Liver (tissue), 9 donors: ENCODE data around the gene HOXB4. TPM values are rescaled to one million over a fixed set of nuclear protein-coding genes. Genes with fewer than 3 reads are reported as not detected.

Experiments
- DNase-seq: peaks from one replicate; pipeline ENCODE4 v3.0.0-alpha.2; 2017; ENCODE audit warnings: low spot score
- H3K27ac ChIP-seq, 2 donors: one replicate each; pipeline ENCODE4 v1.7.0; 2013; ENCODE audit warnings: inconsistent platforms in 2 of 2, low read length in 2 of 2, control low read depth in 1 of 2, low read depth in 1 of 2, mild to moderate bottlenecking in 1 of 2
- H3K27me3 ChIP-seq, 4 donors: one replicate each; pipeline versions ENCODE4 v1.6.1 to v1.7.0; 2013; ENCODE audit warnings: low read length in 3 of 4, inconsistent platforms in 1 of 4, mild to moderate bottlenecking in 1 of 4, moderate library complexity in 1 of 4; ENCODE audit not compliant: control insufficient read depth in 4 of 4, insufficient read depth in 4 of 4
- H3K36me3 ChIP-seq, 4 donors: one replicate each; pipeline versions ENCODE4 v1.6.1 to v1.7.0; 2013; ENCODE audit warnings: low read length in 3 of 4, mild to moderate bottlenecking in 3 of 4, low read depth in 1 of 4, moderate library complexity in 1 of 4; ENCODE audit not compliant: control insufficient read depth in 4 of 4, insufficient read depth in 3 of 4
- H3K4me1 ChIP-seq, 4 donors: one replicate each; pipeline versions ENCODE4 v1.6.1 to v1.7.0; 2013; ENCODE audit warnings: low read length in 3 of 4, mild to moderate bottlenecking in 3 of 4, moderate library complexity in 1 of 4; ENCODE audit not compliant: control insufficient read depth in 4 of 4, insufficient read depth in 4 of 4
- H3K4me3 ChIP-seq, 3 donors: one replicate each; pipeline versions ENCODE4 v1.6.1 to v1.7.0; 2013; ENCODE audit warnings: low read length in 3 of 3, control low read depth in 1 of 3, low read depth in 1 of 3, mild to moderate bottlenecking in 1 of 3
- H3K9ac ChIP-seq, 2 donors: one replicate each; pipeline ENCODE4 v1.7.0; 2013; ENCODE audit warnings: low read length in 2 of 2, mild to moderate bottlenecking in 2 of 2, moderate library complexity in 2 of 2, control low read depth in 1 of 2, low read depth in 1 of 2
- H3K9me3 ChIP-seq, 4 donors: one replicate each; pipeline versions ENCODE4 v1.6.1 to v1.7.0; 2013; ENCODE audit warnings: low read length in 3 of 4; ENCODE audit not compliant: control insufficient read depth in 4 of 4
- ATF3 ChIP-seq: IDR thresholded peaks from 2 replicates; pipeline ENCODE4 v1.6.1; 2016; ENCODE audit warnings: antibody characterized with exemption
- CTCF ChIP-seq: fragments of 150-350 bp; IDR thresholded peaks from 2 replicates; pipeline ENCODE4 v1.5.1; 2017; ENCODE audit warnings: improper control_type of control experiment, low read depth, low read length; ENCODE audit not compliant: missing input control
- EGR1 ChIP-seq, 2 donors: IDR thresholded peaks; 2 replicates each; pipeline ENCODE4 v1.6.1; 2016 to 2018; ENCODE audit warnings: antibody characterized with exemption in 2 of 2, low read depth in 2 of 2
- FOXA1 ChIP-seq: IDR thresholded peaks from 2 replicates; pipeline ENCODE4 v1.6.1; 2016; ENCODE audit warnings: antibody characterized with exemption
- FOXA2 ChIP-seq: IDR thresholded peaks from 2 replicates; pipeline ENCODE4 v1.6.1; 2016; ENCODE audit warnings: antibody characterized with exemption
- GABPA ChIP-seq, 2 donors: IDR thresholded peaks in 1 of 2; conservative IDR thresholded peaks in 1 of 2; 2 replicates each; pipeline ENCODE4 v1.6.1; 2016; ENCODE audit warnings: antibody characterized with exemption in 2 of 2, mild to moderate bottlenecking in 1 of 2, moderate library complexity in 1 of 2
- HNF4A ChIP-seq, 2 donors: conservative IDR thresholded peaks; 2 replicates each; pipeline ENCODE4 v1.6.1; 2016; ENCODE audit warnings: antibody characterized with exemption in 2 of 2, mild to moderate bottlenecking in 2 of 2
- HNF4G ChIP-seq: IDR thresholded peaks from 2 replicates; pipeline ENCODE4 v1.6.1; 2016; ENCODE audit warnings: antibody characterized with exemption
- JUND ChIP-seq, 2 donors: IDR thresholded peaks; 2 replicates each; pipeline ENCODE4 v1.6.1; 2016; ENCODE audit warnings: antibody characterized with exemption in 2 of 2
- MAX ChIP-seq: IDR thresholded peaks from 2 replicates; pipeline ENCODE4 v1.6.1; 2016; ENCODE audit warnings: antibody characterized with exemption
- NR2F2 ChIP-seq: IDR thresholded peaks from 2 replicates; pipeline ENCODE4 v1.6.1; 2016; ENCODE audit warnings: antibody characterized with exemption
- RAD21 ChIP-seq, 2 donors: IDR thresholded peaks; 2 replicates each; pipeline ENCODE4 v1.6.1; 2016; ENCODE audit warnings: antibody characterized with exemption in 2 of 2, mild to moderate bottlenecking in 2 of 2
- REST ChIP-seq: IDR thresholded peaks from 2 replicates; pipeline ENCODE4 v1.6.1; 2016; ENCODE audit warnings: antibody characterized with exemption, mild to moderate bottlenecking
- RXRA ChIP-seq, 2 donors: IDR thresholded peaks; 2 replicates each; pipeline ENCODE4 v1.6.1; 2017 to 2018; ENCODE audit warnings: antibody characterized with exemption in 2 of 2, mild to moderate bottlenecking in 1 of 2
- SP1 ChIP-seq: IDR thresholded peaks from 2 replicates; pipeline ENCODE4 v1.6.1; 2018; ENCODE audit warnings: antibody characterized with exemption, mild to moderate bottlenecking
- TAF1 ChIP-seq: conservative IDR thresholded peaks from 2 replicates; pipeline ENCODE4 v1.6.1; 2016; ENCODE audit warnings: antibody characterized with exemption, mild to moderate bottlenecking
- YY1 ChIP-seq: IDR thresholded peaks from 2 replicates; pipeline ENCODE4 v1.6.1; 2016; ENCODE audit warnings: antibody characterized with exemption, mild to moderate bottlenecking
- ZBTB33 ChIP-seq: IDR thresholded peaks from 2 replicates; pipeline ENCODE4 v1.6.1; 2016; ENCODE audit warnings: antibody characterized with exemption
- WGBS: extraction: QIAGEN DNeasy Blood & Tissue Kit; methylation state at CpG from one replicate; pipeline ENCODE4 v1.1.7; 2013; 5-methylcytosine and 5-hydroxymethylcytosine counted together
- polyA plus RNA-seq, 2 donors: library from polyadenylated mRNA; stranded (reverse) in 1 of 2; unstranded in 1 of 2; fragments of 200-250 nt in 1 of 2; fragments of >200 nt in 1 of 2; fragmentation: Nextera tagmentation in 1 of 2; extraction: Ambion mirVana in 1 of 2; gene quantifications; one replicate each; pipeline versions ENCODE4 v1.2.1 to v1.2.3, GENCODE V29; 2013 to 2015
- total RNA-seq, 2 donors: library from RNA; depleted of rRNA; stranded (reverse); fragments of >200 nt; gene quantifications; one replicate each; pipeline ENCODE4 v1.2.3, GENCODE V29; 2014
- donor health status: healthy.
- donor health status: healthy.
- donor health status: healthy.
- donor health status: healthy.
- donor health status: healthy.

Gene HOXB4
- total and polyA plus RNA-seq, 4 donors: 0.19 to 0.75 (median 0.50) TPM

GRCh38 chr17:48604770-48605329 is 26.7 kb upstream of the HOXB4 start, which contains the start of gene HOXB6:
HOXB6 (minus strand) TSS chr17:48604986; CDS start chr17:48598150, 6,836 bp downstream.
- H3K27me3 ChIP-seq: peaks cover 0 to 47% (median 18%) of the 10 kb centered on the region in 4 donors
- H3K4me3 ChIP-seq: no peak within 1 kb of the TSS
- DNase-seq: no peak
- TF ChIP-seq ZBTB33 (no peak), GABPA (IDR thresholded peaks at IDR 0.05 in 1 of 2, conservative IDR thresholded peaks at IDR 0.05 in 1 of 2) (no peak), REST (no peak), RXRA (IDR thresholded peaks at IDR 0.05) (no peak), EGR1 (IDR thresholded peaks at IDR 0.05; ENCODE audit: low read depth in 2 of 2) (no peak), SP1 (no peak), HNF4A (conservative IDR thresholded peaks at IDR 0.05) (no peak), FOXA1 (no peak), FOXA2 (no peak), MAX (no peak), TAF1 (no peak), CTCF (no peak), NR2F2 (no peak), YY1 (no peak), HNF4G (no peak), JUND (IDR thresholded peaks at IDR 0.05) (no peak), RAD21 (IDR thresholded peaks at IDR 0.05) (no peak), ATF3 (no peak)
- H3K36me3 ChIP-seq: no peaks in the 10 kb centered on the region
- peaks cover 0 to 8% (median 0%) of the 10 kb centered on the region in 4 donors for H3K4me1 ChIP-seq
- WGBS: 18% methylated on average over 16 of the region's 16 CpGs
- no peak within 1 kb of the TSS for H3K27ac ChIP-seq
- H3K9me3 ChIP-seq: no peaks in the 10 kb centered on the region
- H3K9ac ChIP-seq: no peak within 1 kb of the TSS
